ENCODE results near the gene TAOK1.
A peak's percentile ranks its signal among the peaks of the same experiment; 100 is the strongest.

The TAOK1 gene

GRCh38 chr17:29570521-29570920 is 180.4 kb downstream of the TAOK1 start:
- DNase-seq (ENCODE audit: low read depth in 2 of 2): no peak

- no peak for DNase-seq (ENCODE audit: low read depth in 2 of 2)
Observed at GRCh38 chr17:29571486-29571882, 181.3 kb downstream of the TAOK1 start.

- DNase-seq (ENCODE audit: low read depth in 2 of 2): no peak
Observed at GRCh38 chr17:29571883-29572681, 181.9 kb downstream of the TAOK1 start.

- peak in 1 of 2 donors; percentile 49 for DNase-seq (ENCODE audit: low read depth in 2 of 2)
Observed at GRCh38 chr17:29572691-29573557, 182.8 kb downstream of the TAOK1 start.

- DNase-seq (ENCODE audit: low read depth in 2 of 2): no peak
Observed at GRCh38 chr17:29573558-29573869, 183.4 kb downstream of the TAOK1 start.

GRCh38 chr17:29573871-29574731 is 183.9 kb downstream of the TAOK1 start:
- DNase-seq (ENCODE audit: low read depth in 2 of 2): no peak

- no peak for DNase-seq (ENCODE audit: low read depth in 2 of 2)
Observed at GRCh38 chr17:29574732-29575510, 184.8 kb downstream of the TAOK1 start.

GRCh38 chr17:29575511-29576213 is 185.5 kb downstream of the TAOK1 start:
- DNase-seq (ENCODE audit: low read depth in 2 of 2): no peak

- DNase-seq (ENCODE audit: low read depth in 2 of 2): no peak
Observed at GRCh38 chr17:29576214-29577000, 186.2 kb downstream of the TAOK1 start.

- DNase-seq (ENCODE audit: low read depth in 2 of 2): no peak
Observed at GRCh38 chr17:29577001-29577370, 186.8 kb downstream of the TAOK1 start.

GRCh38 chr17:29577385-29578211 is 187.4 kb downstream of the TAOK1 start:
- no peak for DNase-seq (ENCODE audit: low read depth in 2 of 2)

GRCh38 chr17:29578626-29579485 is 188.7 kb downstream of the TAOK1 start:
- DNase-seq (ENCODE audit: low read depth in 2 of 2): no peak

- peak; percentile 76 to 82 for DNase-seq (ENCODE audit: low read depth in 2 of 2)
Observed at GRCh38 chr17:29579866-29580771, 190.0 kb downstream of the TAOK1 start.

GRCh38 chr17:29581583-29582253 is 191.6 kb downstream of the TAOK1 start:
- no peak for DNase-seq (ENCODE audit: low read depth in 2 of 2)

- DNase-seq (ENCODE audit: low read depth in 2 of 2): no peak
Observed at GRCh38 chr17:29582254-29582765, 192.1 kb downstream of the TAOK1 start.

- no peak for DNase-seq (ENCODE audit: low read depth in 2 of 2)
Observed at GRCh38 chr17:29582772-29583171, 192.6 kb downstream of the TAOK1 start.
